LoVo (cell line): Measurements from ENCODE around the gene BICC1.

ENCODE experiments used
- DNase-seq: peaks from one replicate; pipeline ENCODE4 v3.0.0-alpha.2; 2016; ENCODE audit warnings: low spot score

BICC1 gene

DNA sequence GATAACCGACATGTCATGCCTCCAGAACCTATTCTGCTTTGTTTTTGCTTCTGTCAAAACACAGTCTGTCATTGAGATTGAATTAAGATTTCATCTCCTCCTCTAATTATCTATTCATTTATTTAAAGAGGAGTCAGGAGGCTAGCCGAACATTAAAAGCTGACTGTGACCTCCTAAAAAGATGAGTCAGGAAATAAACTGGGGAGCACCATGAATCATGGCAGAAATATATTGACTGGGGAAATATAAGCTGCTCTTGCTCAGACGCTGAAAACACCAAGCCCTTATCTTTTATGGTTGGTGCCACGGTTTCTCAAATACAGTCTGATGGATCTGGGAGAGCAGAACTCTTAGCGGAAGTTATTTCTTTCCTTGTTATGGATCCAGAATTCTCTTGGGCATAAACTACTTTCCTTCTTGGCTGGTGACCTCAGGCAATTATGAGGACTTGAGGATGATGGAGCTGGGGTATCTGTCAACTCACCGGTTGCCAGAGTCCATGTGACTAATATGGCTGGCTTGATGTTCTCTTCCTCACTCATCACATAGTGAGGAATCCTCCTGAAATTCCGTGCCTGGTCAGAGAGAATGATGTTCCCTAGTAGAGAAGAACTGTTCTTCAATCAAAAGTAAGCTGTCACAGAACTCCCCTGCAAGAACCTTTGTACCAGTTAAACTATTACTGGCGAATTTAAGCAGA is 356.2 kb downstream of the BICC1 start:
- DNase-seq, result no peak

GRCh38 chr10:58870070-58870469 is 357.4 kb downstream of the BICC1 start:
- DNase-seq, result no peak

DNA sequence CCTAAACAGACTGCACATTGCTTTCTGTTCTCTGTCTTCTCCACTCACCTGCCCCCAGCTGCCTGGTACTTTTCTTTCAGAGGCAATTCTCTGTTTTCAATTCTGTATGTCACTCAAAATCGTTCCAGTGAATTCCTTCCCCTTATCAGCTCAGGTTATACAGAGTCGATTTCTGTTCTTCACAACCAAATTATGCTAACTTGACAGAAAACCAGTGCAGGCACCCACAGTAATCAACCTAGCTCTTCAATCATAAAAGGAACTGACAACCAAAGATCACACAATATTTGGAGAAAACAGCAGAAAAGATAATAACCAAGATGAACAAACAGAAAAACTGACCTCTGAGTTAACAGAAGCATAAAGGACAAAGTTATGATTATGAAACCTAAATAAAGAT is 360.5 kb downstream of the BICC1 start:
- DNase-seq, result no peak
